ENCODE measurements around the gene MACROD1.

DNA sequence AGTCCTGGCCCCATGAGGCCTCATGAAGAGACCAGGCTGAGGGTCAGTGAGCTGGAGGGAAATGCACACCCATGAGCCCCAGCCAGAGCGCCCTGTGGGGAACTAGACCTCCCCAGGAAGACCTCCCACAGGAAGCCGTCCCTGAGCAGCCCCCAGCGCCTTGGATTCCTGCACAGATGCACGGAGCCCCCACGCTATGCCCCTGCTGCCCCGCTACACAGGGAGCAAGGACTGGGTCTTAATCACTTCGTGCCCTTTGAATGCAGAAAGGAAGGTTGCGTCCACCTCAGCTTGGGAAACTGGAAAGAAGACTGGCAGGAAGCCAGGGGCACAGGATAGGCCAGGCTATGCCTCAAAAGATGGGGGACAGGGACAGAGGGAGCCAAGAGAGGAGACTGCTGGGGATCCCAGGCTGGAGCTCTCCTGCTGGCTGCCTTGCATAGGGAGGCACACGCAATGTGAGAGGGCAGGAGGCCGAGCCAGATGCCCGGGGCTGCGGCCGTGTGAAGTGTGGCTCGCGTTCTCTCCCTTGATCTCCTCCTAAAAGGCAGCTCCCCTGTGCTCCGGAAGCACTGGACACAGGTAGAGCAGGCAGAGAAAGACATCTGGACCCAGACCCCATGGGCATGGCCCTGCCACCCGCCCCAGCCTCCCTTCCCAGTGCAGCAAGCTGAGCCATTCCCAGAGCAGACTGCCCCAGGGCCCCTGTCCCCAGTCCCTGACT is 32.8 kb downstream of the MACROD1 start:
- no peak for TF ChIP-seq CTCF (IDR thresholded peaks at IDR 0.05)
- TF ChIP-seq, protein P1, sequence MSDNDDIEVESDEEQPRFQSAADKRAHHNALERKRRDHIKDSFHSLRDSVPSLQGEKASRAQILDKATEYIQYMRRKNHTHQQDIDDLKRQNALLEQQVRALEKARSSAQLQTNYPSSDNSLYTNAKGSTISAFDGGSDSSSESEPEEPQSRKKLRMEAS (CRISPR knock-in tag; IDR thresholded peaks at IDR 0.05) = no peak
- TF ChIP-seq USF1 (CRISPR knock-in tag; IDR thresholded peaks at IDR 0.05) = no peak
- TF ChIP-seq JUN (CRISPR knock-in tag; IDR thresholded peaks at IDR 0.05) = no peak
- TF ChIP-seq, protein P2, sequence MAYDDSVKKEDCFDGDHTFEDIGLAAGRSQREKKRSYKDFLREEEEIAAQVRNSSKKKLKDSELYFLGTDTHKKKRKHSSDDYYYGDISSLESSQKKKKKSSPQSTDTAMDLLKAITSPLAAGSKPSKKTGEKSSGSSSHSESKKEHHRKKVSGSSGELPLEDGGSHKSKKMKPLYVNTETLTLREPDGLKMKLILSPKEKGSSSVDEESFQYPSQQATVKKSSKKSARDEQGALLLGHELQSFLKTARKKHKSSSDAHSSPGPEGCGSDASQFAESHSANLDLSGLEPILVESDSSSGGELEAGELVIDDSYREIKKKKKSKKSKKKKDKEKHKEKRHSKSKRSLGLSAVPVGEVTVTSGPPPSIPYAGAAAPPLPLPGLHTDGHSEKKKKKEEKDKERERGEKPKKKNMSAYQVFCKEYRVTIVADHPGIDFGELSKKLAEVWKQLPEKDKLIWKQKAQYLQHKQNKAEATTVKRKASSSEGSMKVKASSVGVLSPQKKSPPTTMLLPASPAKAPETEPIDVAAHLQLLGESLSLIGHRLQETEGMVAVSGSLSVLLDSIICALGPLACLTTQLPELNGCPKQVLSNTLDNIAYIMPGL (CRISPR knock-in tag; IDR thresholded peaks at IDR 0.05) = no peak
- TF ChIP-seq RELA (CRISPR knock-in tag; IDR thresholded peaks at IDR 0.05; ENCODE audit: borderline replicate concordance) = no peak
- TF ChIP-seq ATF1 (CRISPR knock-in tag; IDR thresholded peaks at IDR 0.05) = no peak
- TF ChIP-seq FOXK1 (CRISPR knock-in tag; IDR thresholded peaks at IDR 0.05) = no peak
- TF ChIP-seq TP53 (CRISPR knock-in tag; IDR thresholded peaks at IDR 0.05) = no peak

Data from WTC11 (cell line).